ENCODE results near the gene PGM2L1. TPM values are rescaled to one million over a fixed set of nuclear protein-coding genes. Genes with fewer than 3 reads are reported as not detected.

PGM2L1 gene
- total RNA-seq, 2 donors from 2014 or later: 12.0 to 16.1 TPM

DNA sequence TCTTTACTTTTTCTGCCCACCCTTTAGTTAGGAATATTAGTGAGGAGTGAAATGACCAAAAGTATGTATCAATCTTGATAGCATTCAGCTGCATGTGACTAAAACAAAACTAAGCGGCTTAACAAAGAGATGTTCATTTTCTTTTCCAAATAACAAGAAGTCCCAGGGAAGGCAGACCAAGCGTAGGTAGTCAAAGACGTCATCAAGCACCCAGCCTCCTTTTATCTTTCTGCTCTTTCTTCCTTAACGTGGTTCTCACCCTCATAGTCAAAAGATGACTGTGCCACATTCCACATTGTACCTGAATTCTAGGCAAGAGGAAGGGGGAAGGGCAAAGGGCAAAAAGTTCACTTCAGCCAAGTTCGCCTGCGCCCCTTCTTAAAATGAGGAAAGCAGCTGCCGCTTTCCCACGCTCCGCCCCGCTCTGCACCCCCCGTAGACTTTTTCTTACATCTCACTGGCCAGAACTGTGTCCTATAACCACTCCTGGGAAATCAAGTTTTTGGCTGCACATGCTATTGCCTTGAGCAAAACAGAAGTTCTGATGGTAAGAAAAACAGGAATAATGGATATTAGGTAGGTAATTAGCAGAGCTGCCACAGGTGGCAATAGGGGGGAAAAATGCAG, 14.6 kb upstream of the PGM2L1 start:
- Mint-ChIP-seq H3K36me3 (ENCODE audit: low read depth) (no peaks in the 10 kb centered on the region), H3K4me3 (no peak overlapping the region), H3K9me3 (no peaks in the 10 kb centered on the region), H3K27ac (no peak overlapping the region), H3K27me3 (ENCODE audit: insufficient read depth) (no peaks in the 10 kb centered on the region), H3K4me1 (no peaks in the 10 kb centered on the region)
- no peak overlapping the region for H3K27ac ChIP-seq (ENCODE audit: low read depth, low read length)
- TF ChIP-seq, protein P1, sequence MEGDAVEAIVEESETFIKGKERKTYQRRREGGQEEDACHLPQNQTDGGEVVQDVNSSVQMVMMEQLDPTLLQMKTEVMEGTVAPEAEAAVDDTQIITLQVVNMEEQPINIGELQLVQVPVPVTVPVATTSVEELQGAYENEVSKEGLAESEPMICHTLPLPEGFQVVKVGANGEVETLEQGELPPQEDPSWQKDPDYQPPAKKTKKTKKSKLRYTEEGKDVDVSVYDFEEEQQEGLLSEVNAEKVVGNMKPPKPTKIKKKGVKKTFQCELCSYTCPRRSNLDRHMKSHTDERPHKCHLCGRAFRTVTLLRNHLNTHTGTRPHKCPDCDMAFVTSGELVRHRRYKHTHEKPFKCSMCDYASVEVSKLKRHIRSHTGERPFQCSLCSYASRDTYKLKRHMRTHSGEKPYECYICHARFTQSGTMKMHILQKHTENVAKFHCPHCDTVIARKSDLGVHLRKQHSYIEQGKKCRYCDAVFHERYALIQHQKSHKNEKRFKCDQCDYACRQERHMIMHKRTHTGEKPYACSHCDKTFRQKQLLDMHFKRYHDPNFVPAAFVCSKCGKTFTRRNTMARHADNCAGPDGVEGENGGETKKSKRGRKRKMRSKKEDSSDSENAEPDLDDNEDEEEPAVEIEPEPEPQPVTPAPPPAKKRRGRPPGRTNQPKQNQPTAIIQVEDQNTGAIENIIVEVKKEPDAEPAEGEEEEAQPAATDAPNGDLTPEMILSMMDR (conservative IDR thresholded peaks at IDR 0.05): no peak
- no peaks in the 10 kb centered on the region for H3K27me3 ChIP-seq (ENCODE audit: control insufficient read depth, insufficient read depth, low read length, poor library complexity, severe bottlenecking)
- no peak overlapping the region for H3K4me3 ChIP-seq (ENCODE audit: low read length)
- WGBS, 2 experiments (ENCODE audit: insufficient coverage in 1 of 2, insufficient read length in 1 of 2): 82 to 95% methylated on average over 9 to 11 of the region's 11 CpGs
- H3K9me3 ChIP-seq (ENCODE audit: control insufficient read depth, low read length): no peaks in the 10 kb centered on the region
- no peak overlapping the region for H3K9ac ChIP-seq (ENCODE audit: extremely low read depth, low read length, poor library complexity, severe bottlenecking)
- no peaks in the 10 kb centered on the region for H3K4me1 ChIP-seq (ENCODE audit: control insufficient read depth, insufficient read depth, low read length)
- no peak for DNase-seq
- no peaks in the 10 kb centered on the region for H3K36me3 ChIP-seq (ENCODE audit: control insufficient read depth, insufficient read depth, low read length)

DNA sequence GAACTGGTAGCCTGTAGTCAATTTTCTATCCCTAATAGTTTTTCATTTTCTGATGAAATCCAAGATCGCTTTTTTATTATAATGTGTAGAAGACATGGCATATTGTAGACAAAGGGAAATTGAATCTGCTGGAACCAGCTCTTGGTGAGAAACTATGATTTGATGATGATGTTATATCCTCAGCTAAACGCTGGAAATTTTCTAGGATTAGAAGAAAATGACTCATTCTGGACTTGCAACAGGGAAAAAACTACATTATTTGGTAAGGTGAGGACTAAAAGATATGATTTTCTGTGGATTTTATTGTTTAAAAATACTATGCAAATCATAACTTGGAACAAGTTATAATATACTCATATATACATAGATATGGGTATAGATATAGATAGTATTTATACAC, 14.1 kb upstream of the PGM2L1 start:
- H3K36me3 Mint-ChIP-seq (ENCODE audit: low read depth): no peaks in the 10 kb centered on the region
- no peaks in the 10 kb centered on the region for H3K9me3 Mint-ChIP-seq
- no peak overlapping the region for H3K4me3 Mint-ChIP-seq
- 87 to 88% methylated on average over 1 to 2 of the region's 2 CpGs for WGBS, 2 experiments (ENCODE audit: insufficient coverage in 1 of 2, insufficient read length in 1 of 2)
- Histone ChIP-seq H3K4me3 (ENCODE audit: low read length) (no peak overlapping the region), H3K9me3 (ENCODE audit: control insufficient read depth, low read length) (no peaks in the 10 kb centered on the region), H3K27ac (ENCODE audit: low read depth, low read length) (no peak overlapping the region), H3K36me3 (ENCODE audit: control insufficient read depth, insufficient read depth, low read length) (no peaks in the 10 kb centered on the region), H3K27me3 (ENCODE audit: control insufficient read depth, insufficient read depth, low read length, poor library complexity, severe bottlenecking) (no peaks in the 10 kb centered on the region), H3K9ac (ENCODE audit: extremely low read depth, low read length, poor library complexity, severe bottlenecking) (no peak overlapping the region), H3K4me1 (ENCODE audit: control insufficient read depth, insufficient read depth, low read length) (no peaks in the 10 kb centered on the region)
- H3K4me1 Mint-ChIP-seq: no peaks in the 10 kb centered on the region
- DNase-seq: no peak
- TF ChIP-seq, protein P1 (conservative IDR thresholded peaks at IDR 0.05): no peak
- H3K27ac Mint-ChIP-seq: no peak overlapping the region
- peaks cover under 1% of the 10 kb centered on the region for H3K27me3 Mint-ChIP-seq (ENCODE audit: insufficient read depth)

DNA sequence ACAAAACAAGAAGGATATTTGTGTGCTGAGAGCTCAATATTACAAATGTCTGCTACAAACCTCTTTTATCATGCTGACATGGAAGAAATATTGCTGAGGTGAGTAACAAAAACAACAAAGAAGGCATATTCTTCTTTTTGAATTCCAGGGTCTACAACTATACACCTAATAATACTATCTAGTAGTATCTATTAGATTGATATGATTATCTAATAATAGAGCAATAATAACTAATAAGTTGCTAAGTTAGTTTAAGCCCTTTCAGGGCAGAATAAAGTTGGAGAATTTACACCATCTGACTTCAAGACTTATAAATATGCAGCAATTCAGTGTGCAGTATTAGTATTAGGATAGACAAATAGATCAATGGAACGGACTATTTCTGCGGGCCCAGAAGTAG, 11.4 kb upstream of the PGM2L1 start:
- H3K9me3 ChIP-seq (ENCODE audit: control insufficient read depth, low read length): no peaks in the 10 kb centered on the region
- Mint-ChIP-seq H3K27me3 (ENCODE audit: insufficient read depth) (peaks cover 5% of the 10 kb centered on the region), H3K9me3 (no peaks in the 10 kb centered on the region), H3K27ac (no peak overlapping the region), H3K36me3 (ENCODE audit: low read depth) (no peaks in the 10 kb centered on the region), H3K4me1 (no peaks in the 10 kb centered on the region), H3K4me3 (no peak overlapping the region)
- no peak overlapping the region for H3K9ac ChIP-seq (ENCODE audit: extremely low read depth, low read length, poor library complexity, severe bottlenecking)
- H3K27me3 ChIP-seq (ENCODE audit: control insufficient read depth, insufficient read depth, low read length, poor library complexity, severe bottlenecking): no peaks in the 10 kb centered on the region
- no peaks in the 10 kb centered on the region for H3K36me3 ChIP-seq (ENCODE audit: control insufficient read depth, insufficient read depth, low read length)
- TF ChIP-seq, protein P1 (conservative IDR thresholded peaks at IDR 0.05): no peak
- WGBS, 2 experiments (ENCODE audit: insufficient coverage in 1 of 2, insufficient read length in 1 of 2): 91% methylated on average over 2 of the region's 2 CpGs; no CpG with 5 or more reads in 1 of the 2 experiments
- no peak for DNase-seq
- no peak overlapping the region for H3K27ac ChIP-seq (ENCODE audit: low read depth, low read length)
- H3K4me3 ChIP-seq (ENCODE audit: low read length): no peak overlapping the region
- H3K4me1 ChIP-seq (ENCODE audit: control insufficient read depth, insufficient read depth, low read length): no peaks in the 10 kb centered on the region

Measured in endodermal cell (in vitro differentiated cells).